ENCODE results near the gene ZP1.
"Not testable (repeated sequence)": the region's sequence is repeated elsewhere in the genome, so short reads cannot be mapped to it uniquely, and the experiment has no call there.

Gene ZP1

GRCh38 chr11:60866911-60867870, at the start of gene ZP1:
TSS of gene ZP1 (plus strand) at chr11:60867542. CDS start at chr11:60867562, 20 bp downstream.
- peak; percentile 59 for DNase-seq (ENCODE audit: low read depth, low spot score)

GRCh38 chr11:60818057-60818456, 49.3 kb upstream of the ZP1 start:
- DNase-seq (ENCODE audit: low read depth, low spot score), result no peak

GRCh38 chr11:60821827-60822599, 45.3 kb upstream of the ZP1 start:
- DNase-seq (ENCODE audit: low read depth, low spot score), result no peak

GRCh38 chr11:60823745-60824306, 43.5 kb upstream of the ZP1 start:
- DNase-seq (ENCODE audit: low read depth, low spot score), result not testable (repeated sequence)

GRCh38 chr11:60825118-60825517, 42.2 kb upstream of the ZP1 start:
- DNase-seq (ENCODE audit: low read depth, low spot score), result no peak

GRCh38 chr11:60825790-60826189, 41.6 kb upstream of the ZP1 start:
- DNase-seq (ENCODE audit: low read depth, low spot score), result no peak

GRCh38 chr11:60830478-60831142, 36.7 kb upstream of the ZP1 start:
- DNase-seq (ENCODE audit: low read depth, low spot score), result no peak

GRCh38 chr11:60831143-60831500, 36.2 kb upstream of the ZP1 start:
- peak; percentile 74 for DNase-seq (ENCODE audit: low read depth, low spot score)

GRCh38 chr11:60831501-60832079, 35.8 kb upstream of the ZP1 start:
- DNase-seq (ENCODE audit: low read depth, low spot score), result no peak

- DNase-seq (ENCODE audit: low read depth, low spot score), result no peak
These were observed 32.4 kb upstream of the ZP1 start for GRCh38 chr11:60834742-60835533.

GRCh38 chr11:60835534-60835846, 31.9 kb upstream of the ZP1 start:
- DNase-seq (ENCODE audit: low read depth, low spot score), result no peak

GRCh38 chr11:60836866-60837515, 30.4 kb upstream of the ZP1 start:
- DNase-seq (ENCODE audit: low read depth, low spot score), result no peak

GRCh38 chr11:60838132-60838531, 29.2 kb upstream of the ZP1 start:
- DNase-seq (ENCODE audit: low read depth, low spot score), result peak; percentile 44

GRCh38 chr11:60840470-60841430, 26.6 kb upstream of the ZP1 start:
- no peak for DNase-seq (ENCODE audit: low read depth, low spot score)

- DNase-seq (ENCODE audit: low read depth, low spot score), result peak; percentile 99
These were observed 25.3 kb upstream of the ZP1 start, which contains the start of gene CCDC86 for GRCh38 chr11:60841797-60842667. TSS of gene CCDC86 (plus strand) at chr11:60842113. CDS start at chr11:60842125, 12 bp downstream.

GRCh38 chr11:60842668-60843600, 24.4 kb upstream of the ZP1 start:
- no peak for DNase-seq (ENCODE audit: low read depth, low spot score)
